CD8-positive, alpha-beta memory T cell (primary cell): Measurements from ENCODE around the gene ST6GALNAC3. TPM values are rescaled to one million over a fixed set of nuclear protein-coding genes. Genes with fewer than 3 reads are reported as not detected.

Experiments
- CTCF ChIA-PET: fragments of 350-600 bp; sonication (Branson Sonifier 250); formaldehyde crosslinking; loops from one replicate; lab custom pipeline; 2021; ENCODE audit warnings: antibody characterized with exemption; lab: Charles Lee
- POLR2A ChIA-PET: fragments of 350-600 bp; sonication (Branson Sonifier 250); formaldehyde crosslinking; loops from one replicate; lab custom pipeline; 2021; ENCODE audit warnings: antibody characterized with exemption; lab: Charles Lee
- DNase-seq, 5 donors: peaks; one replicate each; pipeline versions ENCODE4 v3.0.0 to v3.0.0-alpha.2; 2020 to 2022; ENCODE audit warnings: mixed read lengths in 1 of 5
- H3K27ac ChIP-seq: one replicate; pipeline ENCODE4 v1.7.0; 2013; ENCODE audit warnings: low read depth, mild to moderate bottlenecking, low read length, moderate library complexity
- H3K27me3 ChIP-seq: 2 replicates; pipeline ENCODE4 v1.7.0; 2013; ENCODE audit warnings: low read length, mild to moderate bottlenecking; ENCODE audit not compliant: insufficient read depth, poor library complexity, severe bottlenecking
- H3K36me3 ChIP-seq: 2 replicates; pipeline ENCODE4 v1.7.0; 2013; ENCODE audit warnings: mild to moderate bottlenecking, low read length, moderate library complexity; ENCODE audit not compliant: insufficient read depth
- H3K4me1 ChIP-seq: 2 replicates; pipeline ENCODE4 v1.7.0; 2013; ENCODE audit warnings: mild to moderate bottlenecking, low read length, moderate library complexity; ENCODE audit not compliant: insufficient read depth
- H3K4me3 ChIP-seq: 2 replicates; pipeline ENCODE4 v1.7.0; 2013; ENCODE audit warnings: mild to moderate bottlenecking, low read length
- H3K9me3 ChIP-seq: 2 replicates; pipeline ENCODE4 v1.7.0; 2013; ENCODE audit warnings: mild to moderate bottlenecking, low read length
- H3K27ac Mint-ChIP-seq, 8 donors: one replicate each; pipeline ENCODE4 v1.8.0; 2020 to 2021; ENCODE audit warnings: mixed read lengths in 8 of 8, mild to moderate bottlenecking in 6 of 8, inconsistent platforms in 3 of 8, moderate library complexity in 3 of 8
- H3K27me3 Mint-ChIP-seq, 2 donors: one replicate each; pipeline ENCODE4 v1.8.0; 2020 to 2021; ENCODE audit warnings: mixed read lengths in 2 of 2, mild to moderate bottlenecking in 1 of 2, moderate library complexity in 1 of 2
- H3K36me3 Mint-ChIP-seq, 3 donors: one replicate each; pipeline ENCODE4 v1.8.0; 2020 to 2021; ENCODE audit warnings: mixed read lengths in 3 of 3, inconsistent platforms in 1 of 3, mild to moderate bottlenecking in 1 of 3
- H3K4me1 Mint-ChIP-seq, 3 donors: one replicate each; pipeline ENCODE4 v1.8.0; 2020 to 2021; ENCODE audit warnings: mixed read lengths in 3 of 3, inconsistent platforms in 1 of 3, mild to moderate bottlenecking in 1 of 3
- H3K4me3 Mint-ChIP-seq, 7 donors: one replicate each; pipeline ENCODE4 v1.8.0; 2020 to 2021; ENCODE audit warnings: mixed read lengths in 7 of 7, mild to moderate bottlenecking in 6 of 7, moderate library complexity in 4 of 7, inconsistent platforms in 2 of 7
- H3K9me3 Mint-ChIP-seq, 5 donors: one replicate each; pipeline ENCODE4 v1.8.0; 2020 to 2022; ENCODE audit warnings: mixed read lengths in 5 of 5, mild to moderate bottlenecking in 3 of 5, moderate library complexity in 2 of 5, inconsistent platforms in 1 of 5
- polyA plus RNA-seq: library from polyadenylated mRNA; unstranded; fragments of 300-500 nt; fragmentation: Illumina TruSeq; gene quantifications from one replicate; pipeline ENCODE4 v1.2.3, GENCODE V29; 2021
- total RNA-seq, 2 experiments: library from RNA; stranded (reverse); gene quantifications; one replicate each; pipeline ENCODE4 v1.2.3, GENCODE V29; 2021

The ST6GALNAC3 gene
- total and polyA plus RNA-seq, 3 experiments from 2014 or later, result 0.33 to 1.8 TPM; not detected in 1

DNA sequence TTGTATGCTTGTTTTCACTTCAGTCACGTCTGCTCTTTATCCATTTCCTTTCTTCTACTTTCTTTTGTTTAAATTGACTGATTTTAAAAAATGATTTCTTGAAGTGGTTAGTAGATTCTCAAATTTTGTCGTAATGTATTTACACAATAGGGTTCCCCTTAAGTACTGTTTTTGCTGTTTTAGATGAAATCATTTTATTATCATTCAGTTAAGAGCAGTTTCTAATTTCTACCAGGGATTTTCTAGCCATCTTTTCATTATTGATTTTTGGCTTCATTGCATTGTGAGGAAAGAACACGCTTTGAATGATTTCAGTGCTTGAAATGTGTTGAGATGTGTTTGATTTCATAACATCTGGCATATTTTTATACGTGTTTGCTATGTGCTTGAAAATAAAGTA, 27.0 kb downstream of the ST6GALNAC3 start:
- H3K27me3 ChIP-seq, result no peaks in the 10 kb centered on the region
- DNase-seq, result no peak
- H3K4me3 ChIP-seq, result no peak overlapping the region
- H3K4me1 Mint-ChIP-seq, result no peaks in the 10 kb centered on the region
- H3K9me3 ChIP-seq, result no peaks in the 10 kb centered on the region
- POLR2A ChIA-PET, result no interaction called here
- H3K36me3 Mint-ChIP-seq, result no peaks in the 10 kb centered on the region
- peaks cover 0 to 21% of the 10 kb centered on the region in 2 donors for H3K27me3 Mint-ChIP-seq
- no peak overlapping the region for H3K27ac Mint-ChIP-seq
- CTCF ChIA-PET, result no interaction called here
- no peak overlapping the region for H3K4me3 Mint-ChIP-seq
- H3K9me3 Mint-ChIP-seq, result no peaks in the 10 kb centered on the region
- no peak overlapping the region for H3K27ac ChIP-seq
- no peaks in the 10 kb centered on the region for H3K4me1 ChIP-seq
- H3K36me3 ChIP-seq, result no peaks in the 10 kb centered on the region

GRCh38 chr1:76102046-76102445, 27.5 kb downstream of the ST6GALNAC3 start:
- POLR2A ChIA-PET, result no interaction called here
- Histone ChIP-seq H3K27ac (no peak overlapping the region), H3K4me3 (no peak overlapping the region), H3K36me3 (no peaks in the 10 kb centered on the region), H3K4me1 (no peaks in the 10 kb centered on the region), H3K9me3 (no peaks in the 10 kb centered on the region), H3K27me3 (no peaks in the 10 kb centered on the region)
- Mint-ChIP-seq H3K4me3 (no peak overlapping the region), H3K27me3 (peaks cover 0 to 21% of the 10 kb centered on the region in 2 donors), H3K9me3 (no peaks in the 10 kb centered on the region), H3K27ac (no peak overlapping the region), H3K36me3 (no peaks in the 10 kb centered on the region), H3K4me1 (no peaks in the 10 kb centered on the region)
- CTCF ChIA-PET, result no interaction called here
- DNase-seq, result no peak

DNA sequence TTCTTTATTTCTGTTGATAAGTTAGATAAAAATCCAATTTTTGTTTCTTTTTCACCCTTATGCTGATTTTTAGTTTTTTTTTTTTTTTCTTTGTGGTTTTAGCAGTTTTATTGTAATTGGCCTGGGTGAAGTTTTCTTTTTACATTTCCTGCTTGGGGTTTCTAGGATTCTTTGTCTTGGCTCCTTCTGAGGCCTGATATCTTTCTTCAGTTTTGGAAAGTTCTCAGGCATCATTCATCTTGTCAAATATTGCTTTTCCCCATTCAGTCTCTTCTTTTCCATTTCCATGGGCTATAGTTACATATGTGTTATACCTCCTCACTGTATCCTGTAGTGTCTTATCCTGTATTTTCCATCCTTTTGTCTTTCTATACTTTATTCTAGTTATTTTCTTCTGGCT, 28.5 kb downstream of the ST6GALNAC3 start:
- CTCF ChIA-PET, result no interaction called here
- Histone ChIP-seq H3K27me3 (no peaks in the 10 kb centered on the region), H3K27ac (no peak overlapping the region), H3K36me3 (no peaks in the 10 kb centered on the region), H3K4me1 (no peaks in the 10 kb centered on the region), H3K4me3 (no peak overlapping the region), H3K9me3 (no peaks in the 10 kb centered on the region)
- no peaks in the 10 kb centered on the region for H3K36me3 Mint-ChIP-seq
- DNase-seq, result no peak
- H3K4me3 Mint-ChIP-seq, result no peak overlapping the region
- H3K27ac Mint-ChIP-seq, result no peak overlapping the region
- no peaks in the 10 kb centered on the region for H3K4me1 Mint-ChIP-seq
- POLR2A ChIA-PET, result no interaction called here
- H3K27me3 Mint-ChIP-seq, result peaks cover 5 to 26% of the 10 kb centered on the region in 2 donors
- H3K9me3 Mint-ChIP-seq, result no peaks in the 10 kb centered on the region

- H3K9me3 Mint-ChIP-seq, result no peaks in the 10 kb centered on the region
- Histone ChIP-seq H3K9me3 (no peaks in the 10 kb centered on the region), H3K4me3 (no peak overlapping the region), H3K27ac (no peak overlapping the region), H3K36me3 (no peaks in the 10 kb centered on the region), H3K27me3 (no peaks in the 10 kb centered on the region), H3K4me1 (no peaks in the 10 kb centered on the region)
- no peaks in the 10 kb centered on the region for H3K36me3 Mint-ChIP-seq
- DNase-seq, result no peak
- H3K27me3 Mint-ChIP-seq, result peaks cover 5 to 33% of the 10 kb centered on the region in 2 donors
- no peak overlapping the region for H3K27ac Mint-ChIP-seq
- CTCF ChIA-PET, result no interaction called here
- POLR2A ChIA-PET, result no interaction called here
- H3K4me3 Mint-ChIP-seq, result no peak overlapping the region
- H3K4me1 Mint-ChIP-seq, result no peaks in the 10 kb centered on the region
Observed at GRCh38 chr1:76105372-76105771, 30.8 kb downstream of the ST6GALNAC3 start.

DNA sequence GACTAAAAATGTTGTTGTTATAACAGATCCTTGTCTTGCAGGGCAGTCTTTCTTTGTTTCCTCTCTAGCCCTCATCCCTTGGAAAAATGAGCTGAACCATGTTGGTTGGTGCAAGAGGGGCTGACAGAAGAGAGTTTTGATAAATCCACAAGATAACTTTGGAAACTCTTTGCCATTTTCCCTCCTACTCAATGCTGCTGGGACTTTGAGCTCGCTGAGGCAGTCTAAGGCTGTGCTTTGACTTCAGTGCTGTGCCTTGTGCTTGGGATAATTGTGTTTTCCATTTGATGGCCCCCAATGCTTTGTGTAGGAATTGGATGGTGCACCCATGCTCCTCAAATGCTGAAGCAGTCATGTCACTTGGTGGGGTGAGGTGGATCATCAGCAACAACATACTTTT, 31.7 kb downstream of the ST6GALNAC3 start:
- Histone ChIP-seq H3K27me3 (no peaks in the 10 kb centered on the region), H3K4me1 (no peaks in the 10 kb centered on the region), H3K27ac (no peak overlapping the region), H3K36me3 (no peaks in the 10 kb centered on the region), H3K4me3 (no peak overlapping the region), H3K9me3 (no peaks in the 10 kb centered on the region)
- Mint-ChIP-seq H3K9me3 (peaks cover 0 to 2% (median 0%) of the 10 kb centered on the region in 5 donors), H3K4me1 (no peaks in the 10 kb centered on the region), H3K4me3 (no peak overlapping the region), H3K36me3 (no peaks in the 10 kb centered on the region), H3K27ac (no peak overlapping the region), H3K27me3 (peaks cover 5 to 37% of the 10 kb centered on the region in 2 donors)
- POLR2A ChIA-PET, result no interaction called here
- DNase-seq, result no peak
- CTCF ChIA-PET, result no interaction called here

DNA sequence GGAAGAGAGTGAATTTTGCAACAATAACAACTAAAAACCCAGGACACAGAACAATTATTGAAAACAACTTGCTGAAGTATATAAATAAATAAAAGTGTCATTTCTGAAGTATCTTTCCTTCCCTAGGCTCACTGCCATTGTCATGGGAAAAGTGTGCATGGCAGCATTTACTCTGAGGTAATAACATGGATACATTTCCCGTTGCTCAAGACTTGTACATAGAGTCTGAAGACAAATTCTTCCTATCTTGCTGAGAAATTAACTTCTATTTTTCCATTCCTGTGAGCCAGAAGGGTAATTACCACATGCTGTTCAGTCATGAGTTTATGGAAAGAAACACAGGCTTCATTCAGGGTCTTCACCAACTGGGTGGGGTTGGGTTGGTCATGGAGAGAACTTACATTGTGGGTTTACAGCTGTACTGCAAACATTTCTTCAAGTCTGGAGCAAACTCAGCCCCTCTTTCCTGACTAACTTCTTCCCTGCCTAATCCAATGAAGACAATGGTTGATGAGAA, 32.2 kb downstream of the ST6GALNAC3 start:
- DNase-seq, result no peak
- ChIA-PET POLR2A (no interaction called here), CTCF (no interaction called here)
- H3K9me3 ChIP-seq, result no peaks in the 10 kb centered on the region
- H3K4me3 ChIP-seq, result no peak overlapping the region
- no peak overlapping the region for H3K27ac ChIP-seq
- no peaks in the 10 kb centered on the region for H3K36me3 ChIP-seq
- peaks cover 5 to 37% of the 10 kb centered on the region in 2 donors for H3K27me3 Mint-ChIP-seq
- H3K36me3 Mint-ChIP-seq, result no peaks in the 10 kb centered on the region
- H3K4me1 Mint-ChIP-seq, result no peaks in the 10 kb centered on the region
- H3K9me3 Mint-ChIP-seq, result peaks cover 0 to 2% (median 0%) of the 10 kb centered on the region in 5 donors
- no peaks in the 10 kb centered on the region for H3K4me1 ChIP-seq
- H3K4me3 Mint-ChIP-seq, result no peak overlapping the region
- H3K27me3 ChIP-seq, result no peaks in the 10 kb centered on the region
- no peak overlapping the region for H3K27ac Mint-ChIP-seq

DNA sequence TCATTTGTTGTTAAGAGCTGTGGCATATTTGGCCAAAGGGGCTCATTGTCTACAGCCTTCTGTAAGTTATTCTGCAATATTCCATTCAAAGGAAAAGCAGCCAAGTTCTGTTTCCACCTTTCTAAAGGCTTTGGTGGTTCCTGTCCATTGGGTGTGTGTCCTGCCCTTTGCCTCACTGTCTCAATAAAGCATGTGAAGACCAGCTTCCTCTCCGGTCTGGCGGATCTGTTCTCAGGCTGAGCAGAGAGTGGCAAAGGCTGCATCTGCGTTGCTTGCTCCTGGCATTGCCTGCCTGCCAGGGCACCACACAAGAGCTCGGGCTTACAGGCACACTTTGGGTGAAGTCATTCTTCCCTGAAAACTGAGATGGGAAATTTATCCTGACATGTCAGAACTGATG, 34.9 kb downstream of the ST6GALNAC3 start:
- no peak overlapping the region for H3K4me3 Mint-ChIP-seq
- Histone ChIP-seq H3K27me3 (no peaks in the 10 kb centered on the region), H3K4me3 (no peak overlapping the region), H3K9me3 (no peaks in the 10 kb centered on the region), H3K4me1 (no peaks in the 10 kb centered on the region), H3K27ac (no peak overlapping the region), H3K36me3 (no peaks in the 10 kb centered on the region)
- no peak for DNase-seq
- H3K36me3 Mint-ChIP-seq, result no peaks in the 10 kb centered on the region
- ChIA-PET CTCF (no interaction called here), POLR2A (no interaction called here)
- peaks cover 5 to 28% of the 10 kb centered on the region in 2 donors for H3K27me3 Mint-ChIP-seq
- H3K27ac Mint-ChIP-seq, result no peak overlapping the region
- H3K9me3 Mint-ChIP-seq, result peaks cover 0 to 3% (median 0%) of the 10 kb centered on the region in 5 donors
- no peaks in the 10 kb centered on the region for H3K4me1 Mint-ChIP-seq

DNA sequence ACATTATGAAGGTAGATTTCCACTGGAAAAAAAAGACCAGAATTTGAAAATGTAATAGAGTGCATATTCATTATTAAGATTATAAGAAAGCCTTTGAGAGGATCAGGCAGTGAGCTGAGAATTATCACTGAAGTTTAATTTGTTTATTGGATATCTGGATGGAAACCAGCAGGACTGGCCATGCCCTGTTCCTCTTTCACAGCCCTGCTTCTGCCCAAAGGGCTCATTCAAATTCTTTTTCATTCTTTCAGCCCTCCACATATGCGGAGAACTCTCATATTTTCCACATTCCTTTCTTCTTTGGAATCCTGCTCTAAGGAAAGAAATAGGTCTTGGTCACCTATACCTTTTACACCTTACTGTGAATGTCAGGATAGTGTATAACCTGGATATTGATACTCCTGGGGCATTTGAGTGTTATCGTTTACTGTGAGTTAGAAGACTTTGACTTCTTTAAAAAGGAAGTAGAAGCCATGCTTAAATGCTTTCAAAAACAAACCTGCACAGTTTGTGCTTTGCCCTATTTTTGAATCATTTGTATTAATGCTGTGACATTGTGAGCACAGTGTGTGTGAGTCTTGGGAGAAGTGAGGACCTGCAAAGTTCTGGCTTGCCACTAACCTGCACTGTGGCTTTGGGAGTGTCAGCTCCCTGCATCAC, 35.5 kb downstream of the ST6GALNAC3 start:
- DNase-seq, result no peak
- H3K27ac ChIP-seq, result no peak overlapping the region
- H3K9me3 ChIP-seq, result no peaks in the 10 kb centered on the region
- Mint-ChIP-seq H3K4me3 (no peak overlapping the region), H3K4me1 (no peaks in the 10 kb centered on the region), H3K27ac (no peak overlapping the region), H3K9me3 (peaks cover 0 to 4% (median 3%) of the 10 kb centered on the region in 5 donors), H3K27me3 (peaks cover 5 to 26% of the 10 kb centered on the region in 2 donors), H3K36me3 (no peaks in the 10 kb centered on the region)
- H3K27me3 ChIP-seq, result no peaks in the 10 kb centered on the region
- no peak overlapping the region for H3K4me3 ChIP-seq
- ChIA-PET CTCF (no interaction called here), POLR2A (no interaction called here)
- no peaks in the 10 kb centered on the region for H3K36me3 ChIP-seq
- no peaks in the 10 kb centered on the region for H3K4me1 ChIP-seq
